Renal cortical epithelial cell (primary cell): ENCODE measurements around the gene GBF1. TPM values are rescaled to one million over a fixed set of nuclear protein-coding genes. Genes with fewer than 3 reads are reported as not detected.
A peak's percentile ranks its signal among the peaks of the same experiment; 100 is the strongest.

Source experiments
- DNase-seq: peaks from one replicate; pipeline ENCODE4 v3.0.0-alpha.2; 2011; ENCODE audit warnings: low read depth
- total RNA-seq: library from RNA; depleted of rRNA; stranded (reverse); fragments of >200 nt; gene quantifications from 2 replicates; pipeline ENCODE4 v1.2.3, GENCODE V29; 2014

Gene GBF1
- total RNA-seq, 1 donor from 2014 or later = 90.0 TPM

- DNase-seq = peak; percentile 74
Measured at GRCh38 chr10:102395400-102396316, 150.3 kb downstream of the GBF1 start, which contains the start of gene NFKB2. NFKB2 (plus strand) TSS chr10:102395705; CDS start chr10:102395960, 255 bp downstream.

GRCh38 chr10:102396317-102396650 is 151.0 kb downstream of the GBF1 start:
- DNase-seq = no peak

- no peak for DNase-seq
Measured at GRCh38 chr10:102396730-102397151, 151.4 kb downstream of the GBF1 start.

- no peak for DNase-seq
Measured at GRCh38 chr10:102397222-102398171, 152.2 kb downstream of the GBF1 start.

GRCh38 chr10:102398172-102399020 is 153.1 kb downstream of the GBF1 start:
- DNase-seq = no peak

GRCh38 chr10:102399217-102400021 is 154.1 kb downstream of the GBF1 start:
- DNase-seq = peak; percentile 47

GRCh38 chr10:102400076-102400475 is 154.7 kb downstream of the GBF1 start:
- DNase-seq = no peak

- DNase-seq = no peak
Measured at GRCh38 chr10:102400598-102401341, 155.4 kb downstream of the GBF1 start.

GRCh38 chr10:102401342-102401654 is 156.0 kb downstream of the GBF1 start:
- DNase-seq = no peak

- peak; percentile 70 for DNase-seq
Measured at GRCh38 chr10:102401735-102402511, 156.6 kb downstream of the GBF1 start.

GRCh38 chr10:102402512-102402896 is 157.2 kb downstream of the GBF1 start:
- no peak for DNase-seq

- no peak for DNase-seq
Measured at GRCh38 chr10:102403115-102403514, 157.8 kb downstream of the GBF1 start.

GRCh38 chr10:102404361-102405107 is 159.2 kb downstream of the GBF1 start:
- no peak for DNase-seq

- DNase-seq = no peak
Measured at GRCh38 chr10:102405108-102405571, 159.8 kb downstream of the GBF1 start.

- DNase-seq = no peak
Measured at GRCh38 chr10:102405632-102406031, 160.3 kb downstream of the GBF1 start.

GRCh38 chr10:102406815-102407214 is 161.5 kb downstream of the GBF1 start:
- no peak for DNase-seq

- DNase-seq = no peak
Measured at GRCh38 chr10:102407425-102408130, 162.2 kb downstream of the GBF1 start.
